ENCODE results near the gene REEP5.

GRCh38 chr5:112934366-112934663 lies 12.3 kb upstream of the REEP5 start:
- TF ChIP-seq CTCF (IDR thresholded peaks at IDR 0.05; ENCODE audit: low read depth, low read length) (no peak), POLR2A (IDR thresholded peaks at IDR 0.05; ENCODE audit: extremely low read depth, insufficient read length) (no peak)

Measured in NB4 (cell line).